B cell (primary cell): Measurements from ENCODE around the gene LGALS7. TPM values are rescaled to one million over a fixed set of nuclear protein-coding genes. Genes with fewer than 3 reads are reported as not detected.

Source experiments
- ATAC-seq: fragments of 200-7000 bp; cut with Tn5 transposase; one replicate; pipeline ENCODE4 v1.10.0; 2021; ENCODE audit warnings: low read depth, mild to moderate bottlenecking, moderate number of reproducible peaks, moderate library complexity
- CTCF ChIA-PET: fragments of 350-600 bp; sonication (Branson Sonifier 250); formaldehyde crosslinking; loops from one replicate; lab custom pipeline; 2021; ENCODE audit warnings: antibody characterized with exemption, inconsistent platforms; lab: Charles Lee
- POLR2A ChIA-PET: fragments of 350-600 bp; sonication (Branson Sonifier 250); formaldehyde crosslinking; loops from one replicate; lab custom pipeline; 2021; ENCODE audit warnings: antibody characterized with exemption; lab: Charles Lee
- DNase-seq: peaks from one replicate; pipeline ENCODE4 v3.0.0; 2013
- H2AFZ ChIP-seq: 2 replicates; pipeline ENCODE4 v1.6.1; 2012; ENCODE audit warnings: mild to moderate bottlenecking, low read depth, low read length; ENCODE audit not compliant: insufficient read depth, poor library complexity, severe bottlenecking
- H3K27ac ChIP-seq, 2 donors: 1 replicate in 1 of 2; 2 replicates in 1 of 2; pipeline ENCODE4 v1.5.1; 2012 to 2013; ENCODE audit warnings: low read length in 2 of 2, mild to moderate bottlenecking in 2 of 2, moderate library complexity in 1 of 2
- H3K27me3 ChIP-seq, 4 experiments: fragments of 200-600 bp in 1 of 4; sonication (generic) in 1 of 4; replicated peaks in 1 of 4; 1 replicate in 2 of 4; 2 replicates in 2 of 4; pipeline versions ENCODE4 v1.6.1 to v1.7.0; 2013 to 2016; ENCODE audit warnings: low read length in 3 of 4, mild to moderate bottlenecking in 2 of 4, mixed read lengths in 1 of 4, moderate library complexity in 1 of 4; ENCODE audit not compliant: insufficient read depth in 4 of 4, control insufficient read depth in 3 of 4; ENCODE audit errors: control extremely low read depth in 1 of 4
- H3K36me3 ChIP-seq, 2 experiments: replicated peaks in 1 of 2; 1 replicate in 1 of 2; 2 replicates in 1 of 2; pipeline versions ENCODE4 v1.6.1 to v1.7.1; 2013; ENCODE audit warnings: low read length in 1 of 2; ENCODE audit not compliant: insufficient read depth in 2 of 2, control insufficient read depth in 1 of 2; ENCODE audit errors: control extremely low read depth in 1 of 2, extremely low read depth in 1 of 2
- H3K4me1 ChIP-seq, 2 donors: fragments of 200-600 bp in 1 of 2; sonication (generic) in 1 of 2; 1 replicate in 1 of 2; 2 replicates in 1 of 2; pipeline versions ENCODE4 v1.5.1 to v1.6.1; 2013 to 2017; ENCODE audit warnings: low read length in 2 of 2; ENCODE audit not compliant: control insufficient read depth in 2 of 2, insufficient read depth in 2 of 2
- H3K4me2 ChIP-seq: replicated peaks from 2 replicates; pipeline ENCODE3; 2012; ENCODE audit warnings: mild to moderate bottlenecking, low read depth, low read length; ENCODE audit not compliant: poor library complexity, severe bottlenecking
- H3K4me3 ChIP-seq, 5 experiments: fragments of 200-600 bp in 1 of 5; sonication (generic) in 1 of 5; 1 replicate in 3 of 5; 2 replicates in 2 of 5; pipeline versions ENCODE4 v1.5.1 to v1.7.0; 2011 to 2016; ENCODE audit warnings: low read length in 4 of 5, mild to moderate bottlenecking in 4 of 5, low read depth in 2 of 5, control low read depth in 1 of 5, moderate library complexity in 1 of 5; ENCODE audit not compliant: insufficient read depth in 1 of 5; ENCODE audit errors: control extremely low read depth in 1 of 5, extremely low read depth in 1 of 5
- H3K79me2 ChIP-seq: fragments of 200-600 bp; sonication (generic); one replicate; pipeline ENCODE4 v1.6.0; 2016; ENCODE audit warnings: low read length; ENCODE audit not compliant: control insufficient read depth, insufficient read depth
- H3K9ac ChIP-seq: fragments of 200-600 bp; sonication (generic); 2 replicates; pipeline ENCODE4 v1.6.1; 2017; ENCODE audit warnings: mild to moderate bottlenecking, low read length, moderate library complexity
- H3K9me3 ChIP-seq, 3 donors: one replicate each; pipeline versions ENCODE4 v1.6.1 to v1.7.1; 2013; ENCODE audit warnings: low read length in 2 of 3; ENCODE audit not compliant: control insufficient read depth in 2 of 3, insufficient read depth in 1 of 3; ENCODE audit errors: control extremely low read depth in 1 of 3
- H4K20me1 ChIP-seq: 2 replicates; pipeline ENCODE4 v1.6.0; 2012; ENCODE audit warnings: mild to moderate bottlenecking, low read length; ENCODE audit not compliant: insufficient read depth, control insufficient read depth, poor library complexity, severe bottlenecking
- H3K27ac Mint-ChIP-seq: one replicate; pipeline ENCODE4 v1.8.0; 2021; ENCODE audit warnings: mixed read lengths
- H3K27me3 Mint-ChIP-seq: one replicate; pipeline ENCODE4 v1.8.0; 2021; ENCODE audit warnings: mixed read lengths
- H3K4me1 Mint-ChIP-seq: one replicate; pipeline ENCODE4 v1.8.0; 2021; ENCODE audit warnings: mixed read lengths
- H3K4me3 Mint-ChIP-seq: one replicate; pipeline ENCODE4 v1.8.0; 2021; ENCODE audit warnings: mixed read lengths
- H3K9me3 Mint-ChIP-seq: one replicate; pipeline ENCODE4 v1.8.0; 2022; ENCODE audit warnings: mixed read lengths; ENCODE audit not compliant: insufficient read depth
- EZH2 ChIP-seq: IDR thresholded peaks from 2 replicates; pipeline ENCODE4 v1.6.1; 2012; ENCODE audit warnings: borderline replicate concordance, low read depth, mild to moderate bottlenecking, moderate library complexity, low read length; ENCODE audit not compliant: insufficient read depth, poor library complexity, severe bottlenecking
- WGBS: methylation state at CpG from one replicate; pipeline ENCODE4 v1.1.5; 2013; ENCODE audit warnings: missing lambda C conversion rate; ENCODE audit not compliant: insufficient coverage; 5-methylcytosine and 5-hydroxymethylcytosine counted together
- intact Hi-C: fragments of 100-400 bp; cut with micrococcal nuclease; formaldehyde crosslinking; loops from one replicate; pipeline ENCODE4 v1.10.0; 2022
- polyA plus RNA-seq: library from polyadenylated mRNA; depleted of rRNA; stranded (reverse); fragments of >200 nt; gene quantifications from 2 replicates; pipeline ENCODE4 v1.2.3, GENCODE V29; 2012
- total RNA-seq, 2 donors: library from RNA; stranded (reverse); fragments of 120-200 nt in 1 of 2; gene quantifications; 1 replicate in 1 of 2; 2 replicates in 1 of 2; pipeline versions ENCODE4 v1.2.3 to v1.2.4, GENCODE V29; 2013 to 2022
- TF ChIP-seq, protein P1 (sequence below): fragments of 200-600 bp; IDR thresholded peaks from one replicate; pipeline ENCODE4 v1.8.0; 2022; ENCODE audit warnings: antibody characterized with exemption, mild to moderate bottlenecking

LGALS7 gene
- total and polyA plus RNA-seq, 2 donors (not counting 1 experiment from before 2014, with no cell fraction given) = not detected

DNA sequence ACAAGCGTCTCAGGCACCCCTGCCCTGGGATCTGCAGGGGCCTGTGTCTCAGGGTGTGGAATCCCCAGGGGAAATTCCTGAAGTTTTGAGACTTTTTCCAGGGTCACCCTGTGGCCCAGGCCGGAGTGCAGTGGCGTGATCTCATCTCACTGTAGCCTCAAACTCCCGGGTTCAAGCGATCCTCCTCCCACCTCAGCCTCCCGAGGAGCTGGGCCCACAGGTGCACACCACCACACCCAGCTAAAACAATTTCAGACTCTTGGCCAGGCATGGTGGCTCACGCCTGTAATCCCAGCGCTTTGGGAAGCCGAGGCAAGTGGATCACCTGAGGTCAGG is 33.1 kb downstream of the LGALS7 start:
- CTCF ChIA-PET = interaction anchor here (0.7 to 1.0 kb wide), 3 partner anchors 10 to 129 kb away, joined by 3 to 6 read pairs (median 4); no protein-coding TSS in a partner anchor

More for the DNA sequence above, 33.1 kb downstream of the LGALS7 start:
- TF ChIP-seq, protein P1, sequence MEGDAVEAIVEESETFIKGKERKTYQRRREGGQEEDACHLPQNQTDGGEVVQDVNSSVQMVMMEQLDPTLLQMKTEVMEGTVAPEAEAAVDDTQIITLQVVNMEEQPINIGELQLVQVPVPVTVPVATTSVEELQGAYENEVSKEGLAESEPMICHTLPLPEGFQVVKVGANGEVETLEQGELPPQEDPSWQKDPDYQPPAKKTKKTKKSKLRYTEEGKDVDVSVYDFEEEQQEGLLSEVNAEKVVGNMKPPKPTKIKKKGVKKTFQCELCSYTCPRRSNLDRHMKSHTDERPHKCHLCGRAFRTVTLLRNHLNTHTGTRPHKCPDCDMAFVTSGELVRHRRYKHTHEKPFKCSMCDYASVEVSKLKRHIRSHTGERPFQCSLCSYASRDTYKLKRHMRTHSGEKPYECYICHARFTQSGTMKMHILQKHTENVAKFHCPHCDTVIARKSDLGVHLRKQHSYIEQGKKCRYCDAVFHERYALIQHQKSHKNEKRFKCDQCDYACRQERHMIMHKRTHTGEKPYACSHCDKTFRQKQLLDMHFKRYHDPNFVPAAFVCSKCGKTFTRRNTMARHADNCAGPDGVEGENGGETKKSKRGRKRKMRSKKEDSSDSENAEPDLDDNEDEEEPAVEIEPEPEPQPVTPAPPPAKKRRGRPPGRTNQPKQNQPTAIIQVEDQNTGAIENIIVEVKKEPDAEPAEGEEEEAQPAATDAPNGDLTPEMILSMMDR = no peak
- TF ChIP-seq EZH2 = no peak
- WGBS = 94% methylated on average over 9 of the region's 9 CpGs
- no peak overlapping the region for H3K4me2 ChIP-seq
- Mint-ChIP-seq H3K27me3 (no peaks in the 10 kb centered on the region), H3K27ac (no peak overlapping the region), H3K9me3 (no peaks in the 10 kb centered on the region), H3K4me3 (no peak overlapping the region), H3K4me1 (peaks cover 20% of the 10 kb centered on the region)
- intact Hi-C loops = no loop called here
- ATAC-seq (no peak), DNase-seq (no peak)
- H2AFZ ChIP-seq = no peak overlapping the region
- H3K9ac ChIP-seq = no peak overlapping the region
- peaks cover 0 to 8% (median 0%) of the 10 kb centered on the region in 3 donors for H3K9me3 ChIP-seq
- H3K27ac ChIP-seq = no peak overlapping the region
- no peaks in the 10 kb centered on the region for H4K20me1 ChIP-seq
- H3K79me2 ChIP-seq = peaks cover 2% of the 10 kb centered on the region
- POLR2A ChIA-PET = no interaction called here
- H3K36me3 ChIP-seq = no peaks in the 10 kb centered on the region
- no peaks in the 10 kb centered on the region for H3K27me3 ChIP-seq
- H3K4me3 ChIP-seq = no peak overlapping the region
- peaks cover 10 to 24% of the 10 kb centered on the region in 2 donors for H3K4me1 ChIP-seq
